Stimulated activated CD4-positive, alpha-beta T cell treated with anti-CD3 and anti-CD28 coated beads, Interleukin-15, amount 100 ng/mL, for 1 hour (primary cell): Measurements from ENCODE around the gene RIMOC1.

Experiments
- DNase-seq, 2 donors: peaks; one replicate each; pipeline ENCODE4 v3.0.0-alpha.2; 2020; ENCODE audit warnings: low read depth in 1 of 2, low spot score in 1 of 2

The RIMOC1 gene

GRCh38 chr5:41903892-41904799 lies at the start of gene RIMOC1:
RIMOC1 (plus strand) TSS chr5:41904344; CDS start chr5:41904368, 24 bp downstream.
- peak; percentile 94 for DNase-seq

- peak in 1 of 2 donors; percentile 7 for DNase-seq
Observed at GRCh38 chr5:41856644-41857491, 47.3 kb upstream of the RIMOC1 start.

- no peak for DNase-seq
Observed at GRCh38 chr5:41857989-41858388, 46.2 kb upstream of the RIMOC1 start.

GRCh38 chr5:41858890-41859289 lies 45.3 kb upstream of the RIMOC1 start:
- no peak for DNase-seq

GRCh38 chr5:41863871-41864486 lies 40.2 kb upstream of the RIMOC1 start:
- DNase-seq: no peak

- DNase-seq: no peak
Observed at GRCh38 chr5:41869151-41869723, 34.9 kb upstream of the RIMOC1 start.

- peak; percentile 87 to 90 for DNase-seq
Observed at GRCh38 chr5:41869724-41870626, 34.2 kb upstream of the RIMOC1 start, which contains the start of gene OXCT1. OXCT1 (minus strand) TSS chr5:41870425; CDS start chr5:41870358, 67 bp downstream.

- DNase-seq: no peak
Observed at GRCh38 chr5:41870627-41871048, 33.5 kb upstream of the RIMOC1 start.

GRCh38 chr5:41871852-41872251 lies 32.3 kb upstream of the RIMOC1 start:
- DNase-seq: no peak

- no peak for DNase-seq
Observed at GRCh38 chr5:41874512-41875060, 29.6 kb upstream of the RIMOC1 start.

GRCh38 chr5:41875121-41875520 lies 29.0 kb upstream of the RIMOC1 start:
- DNase-seq: no peak

- DNase-seq: no peak
Observed at GRCh38 chr5:41876678-41877077, 27.5 kb upstream of the RIMOC1 start.

GRCh38 chr5:41877408-41877807 lies 26.7 kb upstream of the RIMOC1 start:
- DNase-seq: no peak

GRCh38 chr5:41878173-41878572 lies 26.0 kb upstream of the RIMOC1 start:
- DNase-seq: no peak

- no peak for DNase-seq
Observed at GRCh38 chr5:41878643-41879478, 25.3 kb upstream of the RIMOC1 start.

- DNase-seq: no peak
Observed at GRCh38 chr5:41882765-41883164, 21.4 kb upstream of the RIMOC1 start.

- no peak for DNase-seq
Observed at GRCh38 chr5:41883243-41883642, 20.9 kb upstream of the RIMOC1 start.

GRCh38 chr5:41883936-41884335 lies 20.2 kb upstream of the RIMOC1 start:
- DNase-seq: no peak

- no peak for DNase-seq
Observed at GRCh38 chr5:41885286-41885685, 18.9 kb upstream of the RIMOC1 start.
